K562 (cell line): ENCODE results near the gene TANGO6. TPM values are rescaled to one million over a fixed set of nuclear protein-coding genes. Genes with fewer than 3 reads are reported as not detected.

ENCODE experiments used
- ATAC-seq: fragments of 200-7000 bp; cut with Tn5 transposase; 3 replicates; pipeline ENCODE4 v1.9.1; 2020; ENCODE audit warnings: moderate library complexity
- BruUV-seq: library from RNA; stranded (reverse); fragments of 400-500 nt; replicated peaks from 2 replicates; lab custom pipeline; 2021; lab: Mats Ljungman, UMichigan
- CTCF ChIA-PET: fragments of 300-600 bp; formaldehyde crosslinking; extraction: SDS; loops from one replicate; lab custom pipeline; 2021; ENCODE audit warnings: low intra/inter-chr PET ratio; lab: Yijun Ruan, JAX
- POLR2A ChIA-PET: fragments of 300-600, 350-650 bp; sonication (Branson Sonifier 250); formaldehyde crosslinking; extraction: SDS; loops from one replicate; lab custom pipeline; 2021; ENCODE audit warnings: antibody characterized with exemption, inconsistent platforms; lab: Yijun Ruan, JAX
- DNase-seq, 4 experiments: peaks; one replicate each; pipeline versions ENCODE4 v3.0.0 to v3.0.0-alpha.2; 2011 to 2018; ENCODE audit warnings: low spot score in 3 of 4, mixed read lengths in 3 of 4; ENCODE audit errors: extremely low read depth in 1 of 4
- FAIRE-seq: peaks from 2 replicates; lab custom pipeline; 2011; peaks lifted over from hg19 to GRCh38; lab: Jason Lieb, UNC
- H2AFZ ChIP-seq: 2 replicates; pipeline ENCODE4 v1.6.0; 2011; ENCODE audit warnings: low read depth, low read length, control low read depth, inconsistent platforms
- H3K27ac ChIP-seq: fragments of 200-600 bp; 3 replicates; pipeline ENCODE4 v1.8.0; 2011; ENCODE audit warnings: low read depth, mild to moderate bottlenecking, control low read depth, inconsistent platforms, low read length, moderate library complexity, mixed read lengths; ENCODE audit errors: extremely low read depth
- H3K27me3 ChIP-seq, 2 experiments: fragments of 300-600 bp in 1 of 2; 2 replicates in 1 of 2; 3 replicates in 1 of 2; pipeline versions ENCODE4 v1.6.0 to v1.8.0; 2011; ENCODE audit warnings: inconsistent platforms in 2 of 2, low read length in 2 of 2, mild to moderate bottlenecking in 1 of 2, mixed read lengths in 1 of 2, moderate library complexity in 1 of 2; ENCODE audit not compliant: control insufficient read depth in 2 of 2, insufficient read depth in 2 of 2
- H3K36me3 ChIP-seq: fragments of 300-600 bp; 3 replicates; pipeline ENCODE4 v1.8.0; 2011; ENCODE audit warnings: mild to moderate bottlenecking, low read length, inconsistent platforms; ENCODE audit not compliant: control insufficient read depth, insufficient read depth
- H3K4me1 ChIP-seq, 2 experiments: fragments of 200-600 bp in 1 of 2; replicated peaks in 1 of 2; 2 replicates in 1 of 2; 3 replicates in 1 of 2; pipeline versions ENCODE4 v1.5.1 to v1.8.0; 2011; ENCODE audit warnings: inconsistent platforms in 2 of 2, low read length in 2 of 2, mild to moderate bottlenecking in 1 of 2, mixed read lengths in 1 of 2, moderate library complexity in 1 of 2; ENCODE audit not compliant: control insufficient read depth in 2 of 2, insufficient read depth in 2 of 2
- H3K4me2 ChIP-seq: 2 replicates; pipeline ENCODE4 v1.6.1; 2011; ENCODE audit warnings: low read length, control low read depth, inconsistent platforms, mixed read lengths; ENCODE audit not compliant: insufficient read depth
- H3K4me3 ChIP-seq: fragments of 200-600 bp; sonication (generic), shearing (Covaris generic); 2 replicates; pipeline ENCODE4 v1.5.1; 2016; ENCODE audit warnings: control low read depth, inconsistent platforms
- H3K79me2 ChIP-seq: fragments of 200-600 bp; 3 replicates; pipeline ENCODE4 v1.8.0; 2011; ENCODE audit warnings: low read length, inconsistent platforms; ENCODE audit not compliant: control insufficient read depth, insufficient read depth
- H3K9ac ChIP-seq, 2 experiments: 2 replicates each; pipeline versions ENCODE4 v1.6.0 to v1.6.1; 2011; ENCODE audit warnings: low read depth in 2 of 2, low read length in 2 of 2, control low read depth in 1 of 2, inconsistent platforms in 1 of 2, mild to moderate bottlenecking in 1 of 2, mixed read lengths in 1 of 2; ENCODE audit not compliant: insufficient read depth in 1 of 2
- H3K9me1 ChIP-seq: one replicate; pipeline ENCODE4 v1.6.0; 2011; ENCODE audit warnings: inconsistent platforms, mild to moderate bottlenecking, low read length, moderate library complexity; ENCODE audit not compliant: control insufficient read depth, insufficient read depth
- H3K9me3 ChIP-seq: replicated peaks from 2 replicates; pipeline ENCODE4 v1.5.1; 2011; ENCODE audit warnings: low read depth, low read length, inconsistent platforms; ENCODE audit not compliant: control insufficient read depth, insufficient read depth
- H4K20me1 ChIP-seq: replicated peaks from 2 replicates; pipeline ENCODE4 v1.6.1; 2011; ENCODE audit warnings: low read length, inconsistent platforms, mixed read lengths; ENCODE audit not compliant: control insufficient read depth, insufficient read depth
- ELF1 ChIP-seq: fragments of 200-800 bp; sonication (Bioruptor generic); IDR thresholded peaks from 2 replicates; pipeline ENCODE4 v1.6.1; 2016; ENCODE audit warnings: missing genetic modification characterization, missing compliant biosample characterization
- KDM1A ChIP-seq, 2 experiments: fragments of 450-650 bp; IDR thresholded peaks; 2 replicates each; pipeline ENCODE4 v1.6.1; 2016; ENCODE audit warnings: mild to moderate bottlenecking in 2 of 2
- PTTG1 ChIP-seq: fragments of 450-650 bp; IDR thresholded peaks from 2 replicates; pipeline ENCODE4 v1.6.1; 2016; ENCODE audit warnings: low read depth, mild to moderate bottlenecking, missing genetic modification characterization, missing compliant biosample characterization
- TAF1 ChIP-seq: IDR thresholded peaks from 2 replicates; pipeline ENCODE4 v1.6.1; 2011; ENCODE audit warnings: mild to moderate bottlenecking, low read length, moderate library complexity; ENCODE audit not compliant: insufficient read depth, control insufficient read depth, severe bottlenecking; ENCODE audit errors: extremely low read depth
- TCF3 ChIP-seq: sonication (generic); formaldehyde crosslinking; IDR thresholded peaks from 2 replicates; pipeline ENCODE4 v1.4.0; 2020; ENCODE audit warnings: mild to moderate bottlenecking, missing genetic modification reagents
- ZNF24 ChIP-seq: fragments of 450-650 bp; IDR thresholded peaks from 2 replicates; pipeline ENCODE4 v1.6.1; 2016
- ZNF316 ChIP-seq: fragments of 450-650 bp; IDR thresholded peaks from 2 replicates; pipeline ENCODE4 v1.6.1; 2016
- ZNF785 ChIP-seq: fragments of 250-450 bp; sonication (Bioruptor Pico); IDR thresholded peaks from 2 replicates; pipeline ENCODE4 v1.4.0; 2020; ENCODE audit warnings: mild to moderate bottlenecking
- WGBS: fragments of 100-300 bp; shearing (Covaris generic); methylation state at CpG from one replicate; pipeline ENCODE4 v1.1.6; 2016; ENCODE audit warnings: low coverage, mixed read lengths; ENCODE audit not compliant: insufficient coverage; ENCODE audit errors: missing lambda C conversion rate; 5-methylcytosine and 5-hydroxymethylcytosine counted together
- in situ Hi-C: fragments of 300-500 bp; cut with MboI; formaldehyde crosslinking; loops from 4 replicates; pipeline ENCODE4 v1.15.0; 2018; ENCODE audit warnings: inconsistent platforms, mixed read lengths
- intact Hi-C: fragments of 100-400 bp; cut with micrococcal nuclease; formaldehyde crosslinking; loops from 2 replicates; pipeline ENCODE4 v1.14.2; 2022
- polyA plus RNA-seq, 8 experiments: library from polyadenylated mRNA; depleted of rRNA in 4 of 8; stranded (reverse) in 5 of 8; unstranded in 3 of 8; fragments of >200 nt; fragmentation: Nextera tagmentation in 2 of 8; fragmentation: Illumina TruSeq in 1 of 8; extraction: Ambion mirVana in 2 of 8; extraction: Trizol in 1 of 8; gene quantifications; 2 replicates each; pipeline versions ENCODE4 v1.2.1 to v1.2.3, GENCODE V29; 2011 to 2014; ENCODE audit warnings: inconsistent platforms in 1 of 8, missing spikeins in 1 of 8
- total RNA-seq, 7 experiments: library from RNA; depleted of rRNA in 6 of 7; stranded (reverse); fragments of >200 nt in 6 of 7; fragmentation: Illumina TruSeq in 2 of 7; extraction: Trizol in 2 of 7; gene quantifications; 2 replicates each; pipeline versions ENCODE4 v1.2.1 to v1.2.3, GENCODE V29; 2011 to 2021; ENCODE audit warnings: low replicate concordance in 1 of 7
- TF ChIP-seq, protein P1 (sequence below): sonication (generic); formaldehyde crosslinking; IDR thresholded peaks from 2 replicates; pipeline ENCODE4 v1.4.0; 2020; ENCODE audit warnings: mild to moderate bottlenecking, missing genetic modification reagents
- TF ChIP-seq, protein P2 (sequence below): fragments of 450-650 bp; formaldehyde crosslinking; IDR thresholded peaks from 2 replicates; pipeline ENCODE4 v1.4.0; 2022; ENCODE audit warnings: missing genetic modification characterization
- TF ChIP-seq, protein P3 (sequence below): fragments of 450-650 bp; IDR thresholded peaks from 2 replicates; pipeline ENCODE4 v1.6.1; 2014; ENCODE audit warnings: low read depth, mild to moderate bottlenecking, moderate library complexity, borderline replicate concordance
- TF ChIP-seq, protein P4 (sequence below), 2 experiments: fragments of 450-650 bp in 1 of 2; IDR thresholded peaks; 2 replicates each; pipeline ENCODE4 v1.6.1; 2011 to 2017; ENCODE audit warnings: low read depth in 2 of 2, antibody characterized with exemption in 1 of 2, borderline replicate concordance in 1 of 2, low read length in 1 of 2, mild to moderate bottlenecking in 1 of 2, mixed read lengths in 1 of 2; ENCODE audit not compliant: control insufficient read depth in 1 of 2

The TANGO6 gene
- total and polyA plus RNA-seq, 9 of the 15 experiments (the other 6 are each of a cell fraction or from before 2014, with no cell fraction given), result 1.6 to 15.2 (median 9.6) TPM

DNA sequence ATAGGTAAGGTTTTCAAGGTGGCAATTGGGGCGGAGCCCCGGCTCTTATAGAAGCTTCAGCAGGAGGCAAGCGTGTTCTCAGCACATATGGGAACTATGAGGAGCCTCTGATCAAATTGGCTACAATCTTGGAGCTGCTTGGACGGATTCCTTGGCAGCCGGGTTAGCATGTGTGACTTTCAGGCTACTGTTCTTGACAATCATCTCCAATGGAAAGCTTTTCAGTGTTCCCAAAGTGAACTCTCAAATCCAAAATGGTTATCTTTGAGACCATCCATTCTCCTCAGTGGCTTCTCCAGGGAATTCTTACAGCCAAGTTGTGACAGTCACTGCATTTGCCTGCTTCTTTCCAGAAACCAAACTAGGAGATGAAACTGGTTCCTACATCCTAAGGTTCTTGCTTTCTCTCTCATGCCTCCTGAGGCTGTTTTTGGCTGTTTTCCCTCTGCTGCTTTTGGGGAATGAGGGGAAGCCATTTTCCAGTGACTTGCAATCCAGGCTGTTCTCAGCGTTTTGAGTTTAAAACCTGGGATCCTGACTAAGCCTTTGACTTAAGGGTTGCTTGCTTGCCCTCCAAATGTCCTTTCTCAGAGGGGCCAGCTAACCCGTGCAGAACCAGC lies 273.0 kb downstream of the TANGO6 start (continued):
- TF ChIP-seq, protein P1, sequence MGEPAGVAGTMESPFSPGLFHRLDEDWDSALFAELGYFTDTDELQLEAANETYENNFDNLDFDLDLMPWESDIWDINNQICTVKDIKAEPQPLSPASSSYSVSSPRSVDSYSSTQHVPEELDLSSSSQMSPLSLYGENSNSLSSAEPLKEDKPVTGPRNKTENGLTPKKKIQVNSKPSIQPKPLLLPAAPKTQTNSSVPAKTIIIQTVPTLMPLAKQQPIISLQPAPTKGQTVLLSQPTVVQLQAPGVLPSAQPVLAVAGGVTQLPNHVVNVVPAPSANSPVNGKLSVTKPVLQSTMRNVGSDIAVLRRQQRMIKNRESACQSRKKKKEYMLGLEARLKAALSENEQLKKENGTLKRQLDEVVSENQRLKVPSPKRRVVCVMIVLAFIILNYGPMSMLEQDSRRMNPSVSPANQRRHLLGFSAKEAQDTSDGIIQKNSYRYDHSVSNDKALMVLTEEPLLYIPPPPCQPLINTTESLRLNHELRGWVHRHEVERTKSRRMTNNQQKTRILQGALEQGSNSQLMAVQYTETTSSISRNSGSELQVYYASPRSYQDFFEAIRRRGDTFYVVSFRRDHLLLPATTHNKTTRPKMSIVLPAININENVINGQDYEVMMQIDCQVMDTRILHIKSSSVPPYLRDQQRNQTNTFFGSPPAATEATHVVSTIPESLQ (CRISPR knock-in tag), result no peak
- TF ChIP-seq ZNF316 (no peak), ZNF785 (CRISPR knock-in tag) (no peak), ZNF24 (no peak), TAF1 (no peak), ELF1 (tag) (no peak), KDM1A (IDR thresholded peaks at IDR 0.05) (no peak)

DNA sequence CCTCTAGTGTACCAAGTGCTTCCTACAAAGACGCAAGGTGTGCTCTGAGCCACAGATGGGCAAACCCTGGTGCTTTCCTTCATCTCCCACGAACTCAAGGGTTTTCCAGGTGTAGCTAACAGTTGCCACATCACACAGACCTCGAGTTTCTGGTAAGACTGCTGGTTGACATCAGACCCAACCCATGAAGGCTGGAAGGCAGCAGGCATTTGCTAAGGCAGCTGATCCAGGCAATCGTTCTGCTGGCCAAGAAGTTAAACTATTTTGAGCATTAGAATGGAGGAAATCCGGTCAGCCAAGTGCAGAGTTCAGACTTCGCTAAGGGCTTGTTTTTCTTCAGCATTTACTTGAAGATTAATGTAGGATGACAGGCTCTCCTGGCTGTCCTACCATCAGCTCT lies 273.6 kb downstream of the TANGO6 start:
- FAIRE-seq, result no peak
- TF ChIP-seq, protein P2, sequence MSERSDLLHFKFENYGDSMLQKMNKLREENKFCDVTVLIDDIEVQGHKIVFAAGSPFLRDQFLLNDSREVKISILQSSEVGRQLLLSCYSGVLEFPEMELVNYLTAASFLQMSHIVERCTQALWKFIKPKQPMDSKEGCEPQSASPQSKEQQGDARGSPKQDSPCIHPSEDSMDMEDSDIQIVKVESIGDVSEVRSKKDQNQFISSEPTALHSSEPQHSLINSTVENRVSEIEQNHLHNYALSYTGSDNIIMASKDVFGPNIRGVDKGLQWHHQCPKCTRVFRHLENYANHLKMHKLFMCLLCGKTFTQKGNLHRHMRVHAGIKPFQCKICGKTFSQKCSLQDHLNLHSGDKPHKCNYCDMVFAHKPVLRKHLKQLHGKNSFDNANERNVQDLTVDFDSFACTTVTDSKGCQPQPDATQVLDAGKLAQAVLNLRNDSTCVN (CRISPR knock-in tag), result no peak
- TF ChIP-seq, protein P3, sequence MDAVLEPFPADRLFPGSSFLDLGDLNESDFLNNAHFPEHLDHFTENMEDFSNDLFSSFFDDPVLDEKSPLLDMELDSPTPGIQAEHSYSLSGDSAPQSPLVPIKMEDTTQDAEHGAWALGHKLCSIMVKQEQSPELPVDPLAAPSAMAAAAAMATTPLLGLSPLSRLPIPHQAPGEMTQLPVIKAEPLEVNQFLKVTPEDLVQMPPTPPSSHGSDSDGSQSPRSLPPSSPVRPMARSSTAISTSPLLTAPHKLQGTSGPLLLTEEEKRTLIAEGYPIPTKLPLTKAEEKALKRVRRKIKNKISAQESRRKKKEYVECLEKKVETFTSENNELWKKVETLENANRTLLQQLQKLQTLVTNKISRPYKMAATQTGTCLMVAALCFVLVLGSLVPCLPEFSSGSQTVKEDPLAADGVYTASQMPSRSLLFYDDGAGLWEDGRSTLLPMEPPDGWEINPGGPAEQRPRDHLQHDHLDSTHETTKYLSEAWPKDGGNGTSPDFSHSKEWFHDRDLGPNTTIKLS, result no peak
- TF ChIP-seq TCF3, result no peak
- TF ChIP-seq, protein P4, sequence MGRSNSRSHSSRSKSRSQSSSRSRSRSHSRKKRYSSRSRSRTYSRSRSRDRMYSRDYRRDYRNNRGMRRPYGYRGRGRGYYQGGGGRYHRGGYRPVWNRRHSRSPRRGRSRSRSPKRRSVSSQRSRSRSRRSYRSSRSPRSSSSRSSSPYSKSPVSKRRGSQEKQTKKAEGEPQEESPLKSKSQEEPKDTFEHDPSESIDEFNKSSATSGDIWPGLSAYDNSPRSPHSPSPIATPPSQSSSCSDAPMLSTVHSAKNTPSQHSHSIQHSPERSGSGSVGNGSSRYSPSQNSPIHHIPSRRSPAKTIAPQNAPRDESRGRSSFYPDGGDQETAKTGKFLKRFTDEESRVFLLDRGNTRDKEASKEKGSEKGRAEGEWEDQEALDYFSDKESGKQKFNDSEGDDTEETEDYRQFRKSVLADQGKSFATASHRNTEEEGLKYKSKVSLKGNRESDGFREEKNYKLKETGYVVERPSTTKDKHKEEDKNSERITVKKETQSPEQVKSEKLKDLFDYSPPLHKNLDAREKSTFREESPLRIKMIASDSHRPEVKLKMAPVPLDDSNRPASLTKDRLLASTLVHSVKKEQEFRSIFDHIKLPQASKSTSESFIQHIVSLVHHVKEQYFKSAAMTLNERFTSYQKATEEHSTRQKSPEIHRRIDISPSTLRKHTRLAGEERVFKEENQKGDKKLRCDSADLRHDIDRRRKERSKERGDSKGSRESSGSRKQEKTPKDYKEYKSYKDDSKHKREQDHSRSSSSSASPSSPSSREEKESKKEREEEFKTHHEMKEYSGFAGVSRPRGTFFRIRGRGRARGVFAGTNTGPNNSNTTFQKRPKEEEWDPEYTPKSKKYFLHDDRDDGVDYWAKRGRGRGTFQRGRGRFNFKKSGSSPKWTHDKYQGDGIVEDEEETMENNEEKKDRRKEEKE (IDR thresholded peaks at IDR 0.05; ENCODE audit: borderline replicate concordance in 1 of 2, control insufficient read depth in 1 of 2, low read depth in 2 of 2, low read length in 1 of 2), result no peak
- TF ChIP-seq PTTG1 (tag), result no peak

More for the DNA sequence above, 273.6 kb downstream of the TANGO6 start:
- in situ Hi-C loops (loop anchor here (10.0 kb wide), 2 partner anchors 412 to 592 kb away; no protein-coding TSS in a partner anchor), intact Hi-C loops (loop anchor here (10.0 kb wide), 1 partner anchor 592 kb away; no protein-coding TSS in a partner anchor)
- H4K20me1 ChIP-seq, result peaks cover 9% of the 10 kb centered on the region; the same call in 1 of the 2 replicates
- POLR2A ChIA-PET, result interaction anchor here (0.5 kb wide), 1 partner anchor 13 kb away, joined by 4 read pairs; no protein-coding TSS in a partner anchor
- H3K79me2 ChIP-seq, result no peaks in the 10 kb centered on the region
- no peaks in the 10 kb centered on the region for H3K27me3 ChIP-seq
- CTCF ChIA-PET, result no interaction called here
- peaks cover 7 to 10% of the 10 kb centered on the region in 2 experiments; a peak in 4 of 5 replicates for H3K4me1 ChIP-seq
- BruUV-seq, result no TSS peak
- ATAC-seq (no peak), DNase-seq (no peak)
- H3K9me3 ChIP-seq, result no peaks in the 10 kb centered on the region
- no peak overlapping the region for H3K4me2 ChIP-seq
- 67% methylated on average over 6 of the region's 6 CpGs for WGBS
- H3K9me1 ChIP-seq, result peaks cover 10% of the 10 kb centered on the region
- H3K36me3 ChIP-seq, result peaks cover 60% of the 10 kb centered on the region
- H3K9ac ChIP-seq, result peak overlapping the region in 1 of 2 experiments; percentile 2; a peak in 1 of 4 replicates
- no peak overlapping the region for H3K4me3 ChIP-seq
- no peak overlapping the region for H3K27ac ChIP-seq
- H2AFZ ChIP-seq, result no peak overlapping the region
